Effector memory CD4-positive, alpha-beta T cell (primary cell): ENCODE measurements around the gene SLC49A4.

Source experiments
- DNase-seq, 3 donors: peaks; one replicate each; pipeline ENCODE4 v3.0.0-alpha.2; 2020
- H3K27ac ChIP-seq: 2 replicates; pipeline ENCODE4 v1.7.0; 2013; ENCODE audit warnings: mild to moderate bottlenecking, low read length, moderate library complexity; ENCODE audit not compliant: insufficient read depth, poor library complexity, severe bottlenecking
- H3K27me3 ChIP-seq: replicated peaks from 2 replicates; pipeline ENCODE4 v1.7.0; 2013; ENCODE audit warnings: mild to moderate bottlenecking, low read length; ENCODE audit not compliant: insufficient read depth, control insufficient read depth, poor library complexity, severe bottlenecking
- H3K36me3 ChIP-seq: 2 replicates; pipeline ENCODE4 v1.7.0; 2013; ENCODE audit warnings: mild to moderate bottlenecking, low read length, moderate library complexity; ENCODE audit not compliant: control insufficient read depth, insufficient read depth
- H3K4me1 ChIP-seq: 2 replicates; pipeline ENCODE4 v1.7.0; 2013; ENCODE audit warnings: low read length, mild to moderate bottlenecking; ENCODE audit not compliant: control insufficient read depth, insufficient read depth, poor library complexity, severe bottlenecking
- H3K4me3 ChIP-seq: 2 replicates; pipeline ENCODE4 v1.7.0; 2013; ENCODE audit warnings: low read length, low read depth, mild to moderate bottlenecking; ENCODE audit not compliant: insufficient read depth, poor library complexity, severe bottlenecking
- H3K9me3 ChIP-seq: 2 replicates; pipeline ENCODE4 v1.7.0; 2013; ENCODE audit warnings: mild to moderate bottlenecking, low read length, moderate library complexity; ENCODE audit not compliant: control insufficient read depth

The SLC49A4 gene

GRCh38 chr3:122800706-122801237, 5.9 kb downstream of the SLC49A4 start:
- peaks cover 7% of the 10 kb centered on the region for H3K4me1 ChIP-seq
- no peaks in the 10 kb centered on the region for H3K36me3 ChIP-seq
- no peak overlapping the region for H3K4me3 ChIP-seq
- H3K9me3 ChIP-seq: no peaks in the 10 kb centered on the region
- no peak overlapping the region for H3K27ac ChIP-seq
- DNase-seq: no peak
- H3K27me3 ChIP-seq: no peaks in the 10 kb centered on the region

- no peak overlapping the region for H3K27ac ChIP-seq
- DNase-seq: no peak
- H3K4me3 ChIP-seq: no peak overlapping the region
- H3K9me3 ChIP-seq: no peaks in the 10 kb centered on the region
- peaks cover 3% of the 10 kb centered on the region for H3K36me3 ChIP-seq
- H3K27me3 ChIP-seq: no peaks in the 10 kb centered on the region
- H3K4me1 ChIP-seq: no peaks in the 10 kb centered on the region
Observed at GRCh38 chr3:122802323-122802722, 7.5 kb downstream of the SLC49A4 start.

- no peak for DNase-seq
- Histone ChIP-seq H3K36me3 (peaks cover 3% of the 10 kb centered on the region), H3K9me3 (no peaks in the 10 kb centered on the region), H3K4me3 (no peak overlapping the region), H3K4me1 (no peaks in the 10 kb centered on the region), H3K27ac (no peak overlapping the region), H3K27me3 (no peaks in the 10 kb centered on the region)
Observed at GRCh38 chr3:122803977-122804376, 9.1 kb downstream of the SLC49A4 start.

- Histone ChIP-seq H3K27ac (no peak overlapping the region), H3K4me1 (no peaks in the 10 kb centered on the region), H3K36me3 (peaks cover 3% of the 10 kb centered on the region), H3K27me3 (no peaks in the 10 kb centered on the region), H3K4me3 (no peak overlapping the region), H3K9me3 (no peaks in the 10 kb centered on the region)
- DNase-seq: no peak
Observed at GRCh38 chr3:122810734-122811133, 15.9 kb downstream of the SLC49A4 start.

GRCh38 chr3:122816587-122816986, 21.7 kb downstream of the SLC49A4 start:
- Histone ChIP-seq H3K4me1 (no peaks in the 10 kb centered on the region), H3K27ac (no peak overlapping the region), H3K27me3 (no peaks in the 10 kb centered on the region), H3K9me3 (no peaks in the 10 kb centered on the region), H3K4me3 (no peak overlapping the region), H3K36me3 (peaks cover 4% of the 10 kb centered on the region)
- DNase-seq: no peak

- no peaks in the 10 kb centered on the region for H3K36me3 ChIP-seq
- no peak overlapping the region for H3K4me3 ChIP-seq
- DNase-seq: no peak
- H3K4me1 ChIP-seq: no peaks in the 10 kb centered on the region
- no peaks in the 10 kb centered on the region for H3K9me3 ChIP-seq
- no peaks in the 10 kb centered on the region for H3K27me3 ChIP-seq
- H3K27ac ChIP-seq: no peak overlapping the region
Observed at GRCh38 chr3:122824465-122825381, 29.9 kb downstream of the SLC49A4 start.

GRCh38 chr3:122825460-122825859, 30.6 kb downstream of the SLC49A4 start:
- Histone ChIP-seq H3K27ac (no peak overlapping the region), H3K27me3 (no peaks in the 10 kb centered on the region), H3K36me3 (no peaks in the 10 kb centered on the region), H3K4me3 (no peak overlapping the region), H3K4me1 (no peaks in the 10 kb centered on the region), H3K9me3 (no peaks in the 10 kb centered on the region)
- DNase-seq: no peak

DNA sequence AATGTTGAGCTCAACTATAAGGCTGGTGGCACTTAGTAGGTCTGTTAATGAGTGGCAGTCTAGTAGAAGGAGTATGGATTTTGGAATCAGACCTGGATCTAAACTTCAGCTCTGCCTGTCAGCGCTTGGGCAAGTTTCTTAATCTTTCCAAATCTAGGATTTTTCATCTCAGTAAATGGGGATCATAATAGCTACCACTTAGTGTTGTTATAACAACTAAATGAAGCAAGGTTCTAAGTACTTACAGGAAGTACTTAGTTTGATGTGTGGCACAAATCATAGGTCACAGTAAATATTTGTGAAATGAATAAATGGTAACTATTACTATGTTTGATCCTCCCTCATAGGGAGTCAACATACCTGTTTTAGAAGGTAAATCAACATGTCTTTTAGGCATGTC, 31.4 kb downstream of the SLC49A4 start:
- DNase-seq: no peak
- H3K36me3 ChIP-seq: no peaks in the 10 kb centered on the region

DNA sequence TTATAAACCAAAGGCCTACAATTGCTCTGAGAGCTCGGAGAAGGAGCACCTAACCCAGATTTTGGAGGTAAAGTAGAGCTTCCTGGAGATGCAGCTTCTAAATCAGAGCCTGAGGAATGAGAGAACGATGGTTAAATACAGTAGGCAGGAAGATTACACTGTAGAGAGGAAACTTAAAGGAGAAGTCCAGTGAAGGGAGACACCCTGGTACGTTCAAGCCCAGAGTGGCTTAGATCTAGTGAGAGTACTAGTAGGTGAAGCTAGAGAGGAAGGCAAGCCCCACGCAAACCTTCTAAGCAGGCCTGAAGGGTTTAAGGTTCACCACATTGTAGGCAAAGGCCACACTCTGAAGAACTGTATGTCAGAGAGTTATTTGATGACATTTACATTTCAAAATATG, 33.4 kb downstream of the SLC49A4 start:
- Histone ChIP-seq H3K4me1 (no peaks in the 10 kb centered on the region), H3K27ac (no peak overlapping the region), H3K4me3 (no peak overlapping the region), H3K36me3 (peaks cover 4% of the 10 kb centered on the region), H3K9me3 (no peaks in the 10 kb centered on the region), H3K27me3 (no peaks in the 10 kb centered on the region)
- DNase-seq: no peak

More for the DNA sequence above, 31.4 kb downstream of the SLC49A4 start:
- no peak overlapping the region for H3K4me3 ChIP-seq
- H3K27ac ChIP-seq: no peak overlapping the region
- no peaks in the 10 kb centered on the region for H3K27me3 ChIP-seq
- no peaks in the 10 kb centered on the region for H3K4me1 ChIP-seq
- H3K9me3 ChIP-seq: no peaks in the 10 kb centered on the region

DNA sequence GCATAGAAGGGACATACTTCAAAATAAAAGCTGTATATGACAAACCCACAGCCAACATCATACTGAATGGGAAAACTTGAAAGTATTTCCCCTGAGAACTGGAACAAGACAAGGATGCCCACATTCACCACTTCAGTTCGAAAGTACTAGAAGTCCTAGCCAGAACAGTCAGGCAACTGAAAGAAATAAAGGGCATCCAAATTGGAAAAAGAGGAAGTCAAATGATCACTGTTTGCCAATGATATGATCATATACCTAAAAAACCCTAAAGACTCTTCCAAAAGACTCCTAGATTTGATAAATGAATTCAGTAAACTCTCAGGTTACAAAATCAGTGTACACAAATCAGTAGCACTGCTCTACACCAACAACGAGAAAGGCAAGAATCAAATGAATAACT, 40.7 kb downstream of the SLC49A4 start:
- H3K36me3 ChIP-seq: peaks cover 9% of the 10 kb centered on the region
- H3K27ac ChIP-seq: no peak overlapping the region
- no peak for DNase-seq

More for the DNA sequence above, 40.7 kb downstream of the SLC49A4 start:
- Histone ChIP-seq H3K9me3 (no peaks in the 10 kb centered on the region), H3K4me3 (no peak overlapping the region), H3K27me3 (no peaks in the 10 kb centered on the region), H3K4me1 (no peaks in the 10 kb centered on the region)
